Endothelial cell of umbilical vein (primary cell): ENCODE measurements around the gene SAMMSON.

Experiments used
- CTCF ChIP-seq, 2 donors: IDR thresholded peaks; 1 replicate in 1 of 2; 2 replicates in 1 of 2; pipeline ENCODE4 v1.5.1; 2011; ENCODE audit warnings: low read length in 2 of 2, mild to moderate bottlenecking in 2 of 2, moderate library complexity in 2 of 2, control low read depth in 1 of 2, inconsistent platforms in 1 of 2, low read depth in 1 of 2; ENCODE audit not compliant: insufficient read depth in 1 of 2; ENCODE audit errors: extremely low read depth in 1 of 2
- EZH2 ChIP-seq: IDR thresholded peaks from 2 replicates; pipeline ENCODE4 v1.6.1; 2012; ENCODE audit warnings: borderline replicate concordance, low read depth, mild to moderate bottlenecking, moderate library complexity, low read length, inconsistent platforms; ENCODE audit not compliant: severe bottlenecking

GRCh38 chr3:70094197-70094596 lies 94.7 kb downstream of the SAMMSON start:
- TF ChIP-seq CTCF (IDR thresholded peaks at IDR 0.05; ENCODE audit: extremely low read depth in 1 of 2, insufficient read depth in 1 of 2, low read depth in 1 of 2, low read length in 2 of 2) (no peak), EZH2 (no peak)
